Umbilical cord (tissue), 2 donors: ENCODE results near the gene DUS2. TPM values are rescaled to one million over a fixed set of nuclear protein-coding genes. Genes with fewer than 3 reads are reported as not detected.
"Not testable (repeated sequence)": the region's sequence is repeated elsewhere in the genome, so short reads cannot be mapped to it uniquely, and the experiment has no call there.

Source experiments
- DNase-seq: peaks from one replicate; pipeline ENCODE4 v3.0.0-alpha.2; 2015; ENCODE audit warnings: low spot score
- total RNA-seq: library from RNA; depleted of rRNA; stranded (reverse); fragments of >200 nt; gene quantifications from one replicate; pipeline ENCODE4 v1.2.3, GENCODE V29; 2014; ENCODE audit warnings: low replicate concordance; ENCODE audit not compliant: insufficient read depth

Gene DUS2
- 5.8 TPM for total RNA-seq

DNA sequence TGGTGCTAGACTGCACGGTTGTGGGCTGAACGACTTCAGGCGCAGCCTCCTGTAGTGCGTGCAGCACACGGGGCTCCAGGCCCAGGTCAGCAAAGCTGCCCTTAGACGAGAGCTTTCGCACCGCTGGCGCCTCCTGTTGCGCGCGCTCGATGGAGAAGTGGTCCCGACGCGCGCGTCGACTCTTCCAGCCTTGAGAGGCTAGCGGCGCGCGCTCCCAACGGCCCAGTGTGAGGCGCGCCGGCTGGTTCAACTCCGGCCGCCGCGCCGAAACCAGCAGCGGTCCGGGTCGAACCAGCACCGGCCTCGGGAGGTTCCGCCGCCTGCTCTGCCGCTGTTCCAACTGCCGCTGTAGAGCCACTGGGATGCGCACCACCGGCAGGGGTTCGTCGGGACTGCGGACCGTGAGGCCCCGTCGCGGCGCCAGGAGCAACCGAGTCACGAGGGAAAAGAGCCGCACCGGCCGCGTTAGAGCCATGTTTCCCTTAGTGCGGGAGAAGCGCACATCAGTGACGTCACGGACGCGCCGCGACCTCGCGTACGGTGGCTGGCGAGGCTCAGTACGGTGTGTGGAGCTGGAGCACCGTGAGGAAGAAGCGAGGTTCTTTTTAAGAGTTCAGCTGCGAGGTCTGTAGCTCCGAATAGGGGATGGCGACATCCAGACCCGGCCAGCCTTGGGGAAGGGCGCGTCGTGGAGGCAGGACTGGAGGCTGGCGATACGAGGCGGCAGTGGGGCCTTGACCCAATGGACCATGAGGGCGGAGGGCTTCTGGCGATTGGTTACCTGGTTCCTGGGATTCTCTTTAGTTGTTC lies at the start of gene DUS2, which contains the start of gene DDX28:
Gene DUS2, plus strand, starts transcription at position 557 of the 810 bp plus-strand sequence. CDS start 14,740 bp downstream, outside the sequence.
Gene DDX28, minus strand, starts transcription at position 505 of the 810 bp plus-strand sequence. Its CDS starts 30 bp downstream, at position 475.
- peak; percentile 92 for DNase-seq

DNA sequence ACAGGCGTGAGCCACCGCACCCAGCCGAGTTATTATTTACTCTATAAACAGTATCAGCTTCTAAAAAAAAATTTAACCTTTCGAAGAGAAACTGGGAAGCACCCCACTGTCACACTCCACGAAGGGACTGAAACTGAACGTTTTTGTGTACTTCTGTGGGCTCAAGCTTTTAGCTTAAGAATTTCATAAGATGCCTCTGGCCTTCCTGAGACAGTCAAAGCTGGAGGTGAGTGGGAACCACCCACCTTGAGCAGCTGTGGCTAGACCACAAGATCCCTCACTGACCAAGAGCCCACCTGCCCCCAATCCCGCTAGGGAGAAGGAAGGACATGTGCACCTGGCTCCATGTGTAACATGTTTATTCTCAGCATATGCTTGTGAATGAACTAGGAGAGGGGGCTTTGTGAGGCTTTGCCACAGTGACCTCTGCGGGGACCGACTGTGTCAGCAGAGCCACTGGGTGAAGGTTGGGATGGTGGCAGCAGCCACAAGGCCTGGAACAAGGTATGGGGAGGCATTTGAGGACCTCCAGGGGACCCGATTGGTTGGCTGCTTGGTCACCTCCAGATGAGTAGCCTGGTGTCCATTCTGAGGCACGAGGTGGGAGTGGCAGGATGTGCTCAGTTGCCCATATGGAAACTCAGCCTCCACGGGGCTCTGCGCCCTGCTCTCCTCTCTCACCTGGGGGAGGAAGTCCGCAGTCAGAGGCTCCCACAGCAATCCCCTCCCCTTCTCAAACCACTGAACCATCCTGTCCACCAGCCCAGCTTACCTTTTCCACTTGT lies 47.6 kb upstream of the DUS2 start:
- DNase-seq: no peak

DNA sequence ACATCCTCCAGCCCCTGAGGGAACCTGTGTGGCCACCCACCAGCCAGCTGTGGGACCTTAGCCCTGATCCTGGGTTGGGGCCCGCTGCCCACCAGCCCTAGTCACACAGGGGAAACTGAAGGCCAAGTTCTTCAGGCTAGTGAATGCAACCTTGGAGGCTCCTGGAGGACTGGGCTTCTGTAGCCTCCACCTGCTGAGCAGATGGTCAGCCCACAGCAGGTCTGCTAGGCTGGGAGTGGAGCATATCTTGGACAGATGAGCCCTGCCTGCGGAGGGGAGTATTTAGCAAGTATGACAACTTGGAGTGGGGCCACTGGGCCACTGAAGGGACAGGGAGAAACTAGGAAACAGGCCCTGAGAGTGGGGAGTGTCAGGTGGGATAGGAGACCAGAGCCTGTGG lies 46.9 kb upstream of the DUS2 start:
- no peak for DNase-seq

- no peak for DNase-seq
These were observed 46.1 kb upstream of the DUS2 start for GRCh38 chr16:67977005-67977404.

DNA sequence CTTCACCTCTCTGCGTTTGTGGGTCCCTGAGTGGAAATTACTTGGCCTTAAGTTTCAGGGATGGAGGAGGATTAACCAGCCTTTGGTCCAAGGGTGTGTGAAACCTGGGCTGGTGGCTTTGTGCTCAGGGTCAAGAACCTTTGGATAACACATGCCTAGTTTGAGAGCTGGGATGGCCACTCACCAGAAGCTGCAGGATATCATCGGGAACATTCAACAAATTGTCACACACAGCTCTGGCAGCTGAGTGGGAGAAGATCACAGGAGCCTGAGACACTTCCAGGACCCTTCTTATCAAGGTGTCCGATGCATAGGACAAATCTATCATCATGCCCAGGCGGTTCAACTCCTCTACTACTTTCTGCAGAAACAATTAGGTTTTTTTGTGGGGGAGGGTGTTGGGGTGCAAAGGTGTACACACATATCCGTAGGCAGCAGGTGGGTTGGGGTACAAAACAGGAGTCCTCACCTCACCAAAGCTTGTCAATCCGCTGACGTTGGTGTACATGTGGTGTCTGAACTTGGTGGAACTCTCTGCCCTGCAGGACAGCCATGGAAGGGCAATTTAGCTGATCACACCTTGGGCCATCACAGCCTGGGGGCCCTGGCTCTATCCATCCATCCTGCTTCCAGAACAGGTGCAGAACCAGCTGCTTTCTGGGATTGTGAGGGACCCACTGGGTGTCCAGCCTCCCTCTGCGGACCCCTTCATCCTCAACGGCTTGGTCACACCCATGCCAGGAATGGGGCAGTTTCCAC lies 45.4 kb upstream of the DUS2 start:
- no peak for DNase-seq

DNA sequence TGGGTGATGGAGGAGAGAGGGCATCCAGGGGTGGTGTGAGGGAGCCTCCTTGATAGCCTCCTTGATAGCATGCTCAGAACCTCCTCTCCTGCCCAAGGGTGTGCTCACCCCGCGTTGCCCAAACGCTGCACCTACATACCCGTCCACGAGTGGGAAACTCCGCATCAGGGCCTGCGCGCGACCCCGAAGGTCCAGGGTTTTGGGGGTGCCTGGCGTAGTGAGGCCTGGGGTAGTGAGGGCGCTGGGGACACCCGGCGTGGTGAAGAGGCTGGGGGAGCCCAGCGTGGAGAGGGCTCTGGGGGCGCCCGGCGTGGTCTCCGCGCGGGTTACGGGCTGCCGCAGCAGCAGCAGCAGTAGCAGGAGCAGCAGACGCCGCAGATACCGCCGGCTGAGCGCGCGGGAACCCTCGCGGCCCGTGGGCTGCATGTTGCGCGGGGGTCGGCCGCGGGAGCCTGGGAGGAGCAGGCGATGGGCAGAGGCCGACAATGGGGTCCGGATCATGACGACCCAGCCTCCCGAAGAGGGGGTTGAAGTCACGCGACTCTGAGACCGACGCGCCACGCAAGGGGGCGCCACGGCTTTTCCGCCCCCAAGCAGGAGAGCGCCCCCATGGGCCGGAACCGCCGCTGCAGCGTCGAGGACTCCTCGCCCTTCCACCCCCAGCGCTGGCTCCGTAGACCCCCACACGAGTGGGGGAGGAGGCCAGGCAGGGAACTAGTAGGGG lies 43.0 kb upstream of the DUS2 start, which contains the start of gene DPEP3:
Gene DPEP3, minus strand, starts transcription at position 545 of the 724 bp plus-strand sequence. Its CDS starts 119 bp downstream, at position 426.
- DNase-seq: no peak

- no peak for DNase-seq
These were observed 40.9 kb upstream of the DUS2 start for GRCh38 chr16:67982011-67982696.

DNA sequence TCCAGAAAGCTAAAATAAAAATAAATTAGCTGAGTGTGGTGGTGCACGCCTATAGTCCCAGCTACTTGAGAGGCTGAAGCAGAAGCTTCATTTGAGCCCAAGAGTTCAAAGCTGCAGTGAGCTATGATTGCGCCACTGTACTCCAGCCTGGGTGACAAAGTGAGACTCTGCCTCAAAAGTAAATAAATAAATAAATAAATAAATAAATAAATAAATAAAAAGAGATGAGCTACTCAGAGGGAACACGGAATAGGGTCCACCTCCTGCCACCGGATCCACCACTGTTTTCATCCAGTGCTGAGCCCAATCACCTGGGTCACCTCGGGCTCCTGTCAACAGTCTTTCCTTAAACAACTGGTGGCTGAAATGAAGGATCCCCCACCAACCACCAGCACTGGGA lies 36.1 kb upstream of the DUS2 start:
- DNase-seq: no peak

DNA sequence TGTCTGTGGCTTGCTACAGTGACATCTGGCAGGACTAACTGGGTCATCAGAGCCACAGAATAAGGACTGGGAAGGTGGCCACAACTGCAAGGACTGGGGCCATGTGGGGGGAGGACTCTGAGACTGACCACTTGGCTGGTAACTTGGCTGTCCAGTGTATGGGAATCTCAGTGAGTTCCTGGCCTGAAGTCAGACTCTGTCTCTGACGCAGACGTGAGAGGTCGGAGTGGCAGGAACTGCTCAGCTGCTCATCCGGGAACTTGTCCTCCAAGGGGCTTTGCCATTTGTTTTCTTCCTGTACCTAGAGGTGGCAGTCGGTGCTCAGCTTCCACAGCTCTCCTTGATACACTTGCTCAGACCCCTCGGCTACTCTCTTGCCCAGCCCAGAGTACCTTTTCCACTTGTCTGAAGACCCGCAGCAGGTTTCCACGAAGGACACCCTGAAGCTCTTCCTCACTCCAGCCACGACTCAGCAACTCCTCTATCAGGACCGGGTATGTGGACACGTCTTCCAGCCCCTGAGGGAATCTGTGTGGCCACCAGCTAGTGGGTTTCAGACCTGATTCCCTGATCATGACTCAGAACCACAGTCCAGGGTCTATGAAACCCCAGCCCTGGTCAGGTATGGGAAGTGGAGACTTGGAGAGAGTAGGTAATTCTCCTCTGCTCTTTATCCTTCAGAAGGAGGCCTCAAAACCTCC lies 35.5 kb upstream of the DUS2 start:
- DNase-seq: no peak

DNA sequence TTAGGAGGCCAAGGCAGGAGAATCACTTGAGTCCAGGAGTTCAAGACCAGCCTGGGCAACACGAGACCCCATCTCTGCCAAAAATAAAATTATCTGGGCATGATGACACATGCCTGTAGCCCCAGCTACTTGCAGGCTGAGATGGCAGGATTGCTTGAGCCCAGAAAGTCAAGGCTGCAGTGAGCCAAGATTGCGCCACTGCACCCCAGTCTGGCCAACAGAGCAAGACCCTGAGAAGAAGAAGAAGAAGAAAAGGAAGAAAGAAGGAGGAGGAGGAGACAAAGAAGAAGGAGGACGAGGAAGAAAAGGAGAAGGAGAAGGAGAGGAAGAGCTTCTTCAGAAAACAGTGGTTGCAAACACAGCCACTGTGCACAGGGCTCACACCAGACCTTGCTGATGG lies 34.4 kb upstream of the DUS2 start:
- DNase-seq: no peak

DNA sequence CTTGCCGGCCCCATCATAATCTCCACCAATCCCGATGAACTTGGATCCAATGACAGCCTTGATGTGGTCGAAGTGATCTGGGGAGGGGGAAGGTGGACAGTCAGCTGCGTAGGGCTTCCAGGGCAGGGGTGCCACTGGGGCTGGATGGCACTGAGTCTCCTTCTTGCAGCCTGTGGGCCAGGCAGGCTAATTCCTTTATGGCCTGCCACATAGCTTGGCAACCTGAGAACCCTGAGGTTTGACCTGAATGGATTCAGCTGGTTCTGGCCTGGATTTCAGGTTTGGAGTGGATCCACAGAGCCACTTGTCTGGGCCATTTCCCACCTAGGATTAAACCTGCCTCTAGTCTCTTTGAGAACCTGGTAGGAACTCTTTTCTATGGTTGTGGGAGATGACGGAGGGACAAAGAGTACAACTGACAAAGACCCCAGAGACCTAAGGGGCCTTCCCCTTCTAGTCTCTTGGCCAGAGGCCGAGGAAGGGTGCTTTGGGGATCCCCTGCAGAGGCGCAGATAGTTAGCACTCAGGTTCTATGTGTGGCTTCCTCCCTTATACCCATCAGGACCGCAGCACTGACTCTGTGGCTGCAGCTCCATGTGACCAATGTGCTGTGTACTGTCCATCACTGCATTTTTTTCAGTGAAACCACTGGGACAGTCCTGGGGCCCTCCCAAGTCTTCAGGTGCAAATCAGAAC lies 33.6 kb upstream of the DUS2 start:
- DNase-seq: no peak

DNA sequence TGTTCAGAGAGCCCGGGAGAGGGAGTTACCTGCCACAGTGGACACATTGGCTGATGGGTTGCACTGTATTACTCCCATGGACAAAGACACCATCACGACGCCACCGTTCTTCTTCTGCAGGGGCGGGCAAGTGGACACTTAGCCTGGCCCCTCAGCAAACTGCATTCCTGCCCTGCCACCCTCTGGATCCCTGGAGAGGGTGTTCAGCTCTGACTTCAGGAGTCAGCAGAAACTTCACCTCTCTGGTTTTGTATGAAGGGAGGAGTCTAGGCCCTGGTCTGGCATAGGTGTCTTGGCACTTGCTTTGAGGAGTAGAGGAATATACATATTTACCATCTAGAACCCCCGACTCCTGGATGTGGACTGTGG lies 33.1 kb upstream of the DUS2 start:
- no peak for DNase-seq

- DNase-seq: no peak
These were observed 30.4 kb upstream of the DUS2 start for GRCh38 chr16:67992661-67993206.

DNA sequence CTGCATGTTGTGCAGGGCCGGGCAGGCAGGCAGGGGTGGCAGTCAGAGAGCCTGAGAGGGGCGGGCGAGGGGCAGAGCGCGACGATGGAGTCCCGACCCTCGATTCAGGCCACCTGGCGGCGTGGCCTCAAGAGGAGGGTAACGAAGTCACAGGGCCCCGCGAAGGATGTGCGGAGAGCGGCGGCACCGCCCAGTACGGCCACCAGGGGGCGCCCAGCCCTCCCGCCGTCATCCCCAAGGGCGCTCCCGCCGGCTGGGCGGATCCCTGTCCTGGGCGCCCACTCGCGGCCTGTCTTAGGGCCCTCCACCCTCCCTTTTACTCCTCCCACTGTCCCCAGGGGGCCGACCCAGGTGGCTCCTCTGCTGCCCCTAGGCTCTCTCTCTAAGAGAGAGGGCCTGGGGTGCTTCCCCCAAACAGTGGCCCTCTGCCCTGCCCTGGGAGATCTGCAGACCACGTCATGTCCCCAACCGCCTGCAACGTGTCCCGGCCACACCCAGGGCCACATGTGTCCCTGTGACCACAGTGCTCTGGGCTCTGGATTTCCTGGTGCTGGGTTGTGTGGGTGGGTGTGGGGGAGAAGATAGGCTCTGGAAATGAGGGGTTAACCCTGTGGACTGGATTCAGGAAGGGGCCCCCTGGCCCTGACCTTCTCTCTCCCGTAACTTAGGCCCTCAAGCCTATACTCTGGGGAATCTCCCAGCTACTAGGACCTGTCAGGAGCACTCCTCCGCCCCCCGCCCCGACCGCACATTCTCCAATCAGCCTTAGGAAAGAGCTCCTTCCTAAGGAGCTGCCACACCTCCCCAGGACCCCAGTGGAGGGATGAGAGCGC lies 29.7 kb upstream of the DUS2 start:
- peak; percentile 71 for DNase-seq

GRCh38 chr16:67994040-67994408 lies 29.1 kb upstream of the DUS2 start:
- DNase-seq: not testable (repeated sequence)

DNA sequence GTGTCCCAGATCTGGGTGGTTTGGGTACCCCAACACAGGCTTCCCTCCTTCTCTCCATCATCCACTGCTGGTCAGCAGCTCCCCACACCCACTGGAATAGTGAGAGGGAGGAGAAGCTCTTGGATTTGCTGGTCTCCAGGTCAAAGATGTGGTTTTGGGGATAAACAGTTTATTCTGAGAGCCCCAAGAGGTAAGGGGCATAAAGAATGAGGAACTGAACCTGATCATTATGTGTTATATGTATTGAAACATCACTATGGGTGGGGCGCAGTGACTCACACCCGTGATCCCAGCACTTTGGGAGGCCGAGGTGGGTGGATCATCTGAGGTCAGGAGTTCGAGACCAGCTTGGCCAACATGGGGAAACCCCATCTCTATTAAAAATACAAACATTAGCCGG lies 27.7 kb upstream of the DUS2 start:
- no peak for DNase-seq

GRCh38 chr16:67996666-67997065 lies 26.4 kb upstream of the DUS2 start:
- no peak for DNase-seq

- not testable (repeated sequence) for DNase-seq
These were observed 24.8 kb upstream of the DUS2 start for GRCh38 chr16:67998231-67998778.
